H1 (cell line): ENCODE measurements around the gene PPP1R3C. TPM values are rescaled to one million over a fixed set of nuclear protein-coding genes. Genes with fewer than 3 reads are reported as not detected.
A peak's percentile ranks its signal among the peaks of the same experiment; 100 is the strongest.

Source experiments
- BACH1 ChIP-seq: IDR thresholded peaks from 2 replicates; pipeline ENCODE4 v1.6.1; 2012; ENCODE audit warnings: low read length, improper control_type of control experiment
- CHD7 ChIP-seq: fragments of 300-600 bp; sonication (generic); IDR thresholded peaks from 2 replicates; pipeline ENCODE4 v1.7.1; 2012; ENCODE audit warnings: low read length, moderate library complexity, mild to moderate bottlenecking, inconsistent platforms; ENCODE audit not compliant: insufficient replicate concordance
- EGR1 ChIP-seq: IDR thresholded peaks from 2 replicates; pipeline ENCODE4 v1.6.1; 2011; ENCODE audit warnings: low read depth, low read length, borderline replicate concordance
- FOSL1 ChIP-seq: IDR thresholded peaks from 2 replicates; pipeline ENCODE4 v1.6.1; 2011; ENCODE audit warnings: mild to moderate bottlenecking, low read depth, low read length, moderate library complexity; ENCODE audit not compliant: insufficient read depth
- RBBP5 ChIP-seq: IDR thresholded peaks from 2 replicates; pipeline ENCODE4 v1.7.1; 2012; ENCODE audit warnings: low read depth, mild to moderate bottlenecking, inconsistent platforms, low read length, moderate library complexity, borderline replicate concordance
- TCF12 ChIP-seq: IDR thresholded peaks from 2 replicates; pipeline ENCODE4 v1.6.1; 2011; ENCODE audit warnings: low read depth, mild to moderate bottlenecking, low read length
- polyA plus RNA-seq, 7 experiments: library from polyadenylated mRNA; depleted of rRNA in 3 of 7; stranded (reverse) in 5 of 7; unstranded in 2 of 7; fragments of >200 nt in 5 of 7; fragments of 200-250 nt in 2 of 7; gene quantifications; 1 replicate in 5 of 7; 2 replicates in 1 of 7; 4 replicates in 1 of 7; pipeline versions ENCODE4 v1.2.1 to v1.2.3, GENCODE V29; 2011 to 2013; ENCODE audit warnings: missing spikeins in 2 of 7, mixed read lengths in 2 of 7
- total RNA-seq: library from RNA; stranded (reverse); fragmentation: NEBNext Ultra II Directional; extraction: Animal tissue kit (Norgen Biotek cat#: 25700); gene quantifications from 2 replicates; pipeline ENCODE4 v1.2.1, GENCODE V29; 2021
- TF ChIP-seq, protein P1 (sequence below), 3 experiments: IDR thresholded peaks; 1 replicate in 2 of 3; 2 replicates in 1 of 3; pipeline versions ENCODE4 v1.5.1 to v1.6.1; 2011; ENCODE audit warnings: low read length in 3 of 3, mild to moderate bottlenecking in 3 of 3, inconsistent platforms in 2 of 3, low read depth in 1 of 3, moderate library complexity in 1 of 3; ENCODE audit not compliant: insufficient read depth in 1 of 3; ENCODE audit errors: control extremely low read depth in 1 of 3

PPP1R3C gene
- total and polyA plus RNA-seq, 2 of the 8 experiments (the other 6 are each of a cell fraction or from before 2014, with no cell fraction given) = 1.3 TPM

GRCh38 chr10:91632671-91633550 is at the start of gene PPP1R3C (continued):
- TF ChIP-seq CHD7 (no peak), BACH1 (no peak), RBBP5 (peak; percentile 62; the same call in 1 of the 2 replicates), TCF12 (peak; percentile 19; the same call in 1 of the 2 replicates), FOSL1 (no peak), EGR1 (no peak)
- TF ChIP-seq, protein P1, sequence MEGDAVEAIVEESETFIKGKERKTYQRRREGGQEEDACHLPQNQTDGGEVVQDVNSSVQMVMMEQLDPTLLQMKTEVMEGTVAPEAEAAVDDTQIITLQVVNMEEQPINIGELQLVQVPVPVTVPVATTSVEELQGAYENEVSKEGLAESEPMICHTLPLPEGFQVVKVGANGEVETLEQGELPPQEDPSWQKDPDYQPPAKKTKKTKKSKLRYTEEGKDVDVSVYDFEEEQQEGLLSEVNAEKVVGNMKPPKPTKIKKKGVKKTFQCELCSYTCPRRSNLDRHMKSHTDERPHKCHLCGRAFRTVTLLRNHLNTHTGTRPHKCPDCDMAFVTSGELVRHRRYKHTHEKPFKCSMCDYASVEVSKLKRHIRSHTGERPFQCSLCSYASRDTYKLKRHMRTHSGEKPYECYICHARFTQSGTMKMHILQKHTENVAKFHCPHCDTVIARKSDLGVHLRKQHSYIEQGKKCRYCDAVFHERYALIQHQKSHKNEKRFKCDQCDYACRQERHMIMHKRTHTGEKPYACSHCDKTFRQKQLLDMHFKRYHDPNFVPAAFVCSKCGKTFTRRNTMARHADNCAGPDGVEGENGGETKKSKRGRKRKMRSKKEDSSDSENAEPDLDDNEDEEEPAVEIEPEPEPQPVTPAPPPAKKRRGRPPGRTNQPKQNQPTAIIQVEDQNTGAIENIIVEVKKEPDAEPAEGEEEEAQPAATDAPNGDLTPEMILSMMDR (IDR thresholded peaks at IDR 0.05; ENCODE audit: control extremely low read depth in 1 of 3, insufficient read depth in 1 of 3, low read depth in 1 of 3, low read length in 3 of 3) = peak in 2 of 3 experiments; percentile 45
